22Rv1 (cell line): ENCODE measurements around the gene TMC8.

ENCODE experiments used
- H3K27ac ChIP-seq: fragments of 450-650 bp; 2 replicates; pipeline ENCODE4 v1.5.1; 2017
- CTCF ChIP-seq: fragments of 450-650 bp; IDR thresholded peaks from 2 replicates; pipeline ENCODE4 v1.5.1; 2017; ENCODE audit warnings: mild to moderate bottlenecking
- ZFX ChIP-seq: fragments of 450-650 bp; IDR thresholded peaks from 2 replicates; pipeline ENCODE4 v1.6.1; 2017; ENCODE audit warnings: antibody characterized with exemption, borderline replicate concordance

Gene TMC8

GRCh38 chr17:78140169-78141051, 9.8 kb downstream of the TMC8 start:
- no peak overlapping the region for H3K27ac ChIP-seq
- TF ChIP-seq CTCF = no peak
- TF ChIP-seq ZFX = no peak

GRCh38 chr17:78141437-78142118, 11.0 kb downstream of the TMC8 start:
- H3K27ac ChIP-seq = no peak overlapping the region
- TF ChIP-seq CTCF (no peak), ZFX (no peak)

- H3K27ac ChIP-seq = no peak overlapping the region
- no peak for TF ChIP-seq CTCF
- TF ChIP-seq ZFX = no peak
These were observed 11.7 kb downstream of the TMC8 start for GRCh38 chr17:78142119-78142861.

- H3K27ac ChIP-seq = no peak overlapping the region
- TF ChIP-seq ZFX (no peak), CTCF (no peak)
These were observed 12.9 kb downstream of the TMC8 start for GRCh38 chr17:78143214-78144146.

- no peak overlapping the region for H3K27ac ChIP-seq
- TF ChIP-seq CTCF (no peak), ZFX (no peak)
These were observed 13.7 kb downstream of the TMC8 start for GRCh38 chr17:78144147-78144719.
